OCI-LY1 (cell line): ENCODE measurements around the gene SMOC2.

Experiments
- H2AFZ ChIP-seq: fragments of 200-600 bp; sonication (generic), shearing (Covaris generic); 2 replicates; pipeline ENCODE4 v1.6.0; 2014; ENCODE audit warnings: antibody characterized with exemption, mild to moderate bottlenecking, low read length
- H3F3A ChIP-seq: fragments of 200-600 bp; sonication (generic), shearing (Covaris generic); 2 replicates; pipeline ENCODE4 v1.6.0; 2014; ENCODE audit warnings: mild to moderate bottlenecking, antibody characterized with exemption, low read length, moderate library complexity; ENCODE audit not compliant: insufficient read depth
- H3K27ac ChIP-seq: fragments of 200-600 bp; sonication (generic); 2 replicates; pipeline ENCODE4 v1.5.1; 2014; ENCODE audit warnings: low read length, mixed run types, mild to moderate bottlenecking, low read depth; ENCODE audit not compliant: poor library complexity, severe bottlenecking
- H3K27me3 ChIP-seq: fragments of 200-600 bp; sonication (generic); 2 replicates; pipeline ENCODE4 v1.6.0; 2014; ENCODE audit warnings: antibody characterized with exemption, mild to moderate bottlenecking, low read length, moderate library complexity; ENCODE audit not compliant: insufficient read depth
- H3K36me3 ChIP-seq: fragments of 200-600 bp; sonication (generic); 2 replicates; pipeline ENCODE4 v1.6.1; 2014; ENCODE audit warnings: mild to moderate bottlenecking, antibody characterized with exemption, low read length, moderate library complexity, mixed read lengths; ENCODE audit not compliant: insufficient read depth
- H3K4me1 ChIP-seq: fragments of 200-600 bp; sonication (generic); 2 replicates; pipeline ENCODE4 v1.5.1; 2014; ENCODE audit warnings: mild to moderate bottlenecking, low read length, moderate library complexity; ENCODE audit not compliant: insufficient read depth, severe bottlenecking
- H3K4me2 ChIP-seq: fragments of 200-600 bp; sonication (generic), shearing (Covaris generic); 2 replicates; pipeline ENCODE4 v1.6.1; 2014; ENCODE audit warnings: low read length
- H3K4me3 ChIP-seq: fragments of 200-600 bp; sonication (generic); 2 replicates; pipeline ENCODE4 v1.5.1; 2014; ENCODE audit warnings: low read length, low read depth, mild to moderate bottlenecking, mixed read lengths; ENCODE audit not compliant: poor library complexity, severe bottlenecking
- H3K79me2 ChIP-seq: fragments of 200-600 bp; shearing (Covaris generic); 2 replicates; pipeline ENCODE4 v1.6.1; 2016; ENCODE audit warnings: mixed run types, low read length, mixed read lengths; ENCODE audit not compliant: insufficient read depth
- H3K9ac ChIP-seq: fragments of 200-600 bp; sonication (generic), shearing (Covaris generic); 2 replicates; pipeline ENCODE4 v1.6.1; 2014; ENCODE audit warnings: mild to moderate bottlenecking, low read length, mixed read lengths
- H3K9me2 ChIP-seq: fragments of 200-600 bp; sonication (generic), shearing (Covaris generic); 2 replicates; pipeline ENCODE4 v1.6.1; 2014; ENCODE audit warnings: low read depth, mild to moderate bottlenecking, low read length, mixed read lengths
- H3K9me3 ChIP-seq: fragments of 200-600 bp; shearing (Covaris generic); 2 replicates; pipeline ENCODE4 v1.6.1; 2014; ENCODE audit warnings: low read length, mixed read lengths
- H4K20me1 ChIP-seq: fragments of 200-600 bp; sonication (generic), shearing (Covaris generic); 2 replicates; pipeline ENCODE4 v1.6.0; 2016; ENCODE audit warnings: mild to moderate bottlenecking, low read length; ENCODE audit not compliant: insufficient read depth
- EZH2 ChIP-seq: fragments of 200-600 bp; sonication (generic), shearing (Covaris generic); IDR thresholded peaks from 2 replicates; pipeline ENCODE4 v1.8.0; 2017; ENCODE audit warnings: borderline replicate concordance, mixed run types, mild to moderate bottlenecking, antibody characterized with exemption, low read length, moderate library complexity, mixed read lengths
- TF ChIP-seq, protein P1 (sequence below): fragments of 200-600 bp; sonication (generic), shearing (Covaris generic); IDR thresholded peaks from 2 replicates; pipeline ENCODE4 v1.5.1; 2017; ENCODE audit warnings: mild to moderate bottlenecking, antibody characterized with exemption, low read length, moderate library complexity, mixed read lengths

Gene SMOC2

DNA sequence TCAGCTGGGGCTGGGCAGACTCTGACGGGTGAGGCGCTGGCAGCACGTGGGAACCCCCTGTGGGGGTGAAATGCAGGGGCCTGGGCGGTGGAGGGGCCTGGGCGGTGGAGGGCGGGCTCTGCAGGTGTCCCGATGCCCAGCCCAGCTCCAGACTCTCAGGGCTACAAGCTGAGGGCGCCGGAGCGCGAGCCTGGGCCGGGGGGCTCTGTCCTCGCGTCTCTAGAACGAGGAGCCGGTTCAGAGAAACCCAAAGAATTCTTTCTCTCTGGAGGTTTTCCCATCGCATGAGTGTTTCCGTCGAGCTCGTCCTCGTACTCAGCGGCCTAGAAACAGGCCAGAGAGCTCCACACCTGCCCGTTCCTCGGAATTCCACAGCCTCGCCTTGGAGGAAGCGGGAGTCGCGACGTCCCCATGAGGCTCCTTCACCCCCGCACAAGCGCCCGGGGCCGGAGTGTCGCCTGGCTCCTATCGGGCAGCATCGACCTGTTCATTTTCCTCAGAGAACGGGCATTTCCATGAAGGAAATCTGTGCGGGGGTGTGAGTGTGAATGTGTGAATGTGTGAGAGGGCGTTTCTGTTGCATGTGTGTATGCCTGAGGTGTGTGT, 76.9 kb downstream of the SMOC2 start:
- Histone ChIP-seq H3K27ac (no peak overlapping the region), H3K4me3 (no peak overlapping the region), H3K4me2 (no peak overlapping the region), H3K9me3 (no peaks in the 10 kb centered on the region), H2AFZ (no peak overlapping the region), H3K9me2 (no peaks in the 10 kb centered on the region), H4K20me1 (no peaks in the 10 kb centered on the region), H3K79me2 (no peaks in the 10 kb centered on the region), H3K27me3 (0 out of 2 replicates have a peak, but pooled peaks cover 5% of the 10 kb centered on the region), H3K9ac (no peak overlapping the region), H3K4me1 (no peaks in the 10 kb centered on the region), H3F3A (no peaks in the 10 kb centered on the region), H3K36me3 (no peaks in the 10 kb centered on the region)
- no peak for TF ChIP-seq EZH2
- TF ChIP-seq, protein P1, sequence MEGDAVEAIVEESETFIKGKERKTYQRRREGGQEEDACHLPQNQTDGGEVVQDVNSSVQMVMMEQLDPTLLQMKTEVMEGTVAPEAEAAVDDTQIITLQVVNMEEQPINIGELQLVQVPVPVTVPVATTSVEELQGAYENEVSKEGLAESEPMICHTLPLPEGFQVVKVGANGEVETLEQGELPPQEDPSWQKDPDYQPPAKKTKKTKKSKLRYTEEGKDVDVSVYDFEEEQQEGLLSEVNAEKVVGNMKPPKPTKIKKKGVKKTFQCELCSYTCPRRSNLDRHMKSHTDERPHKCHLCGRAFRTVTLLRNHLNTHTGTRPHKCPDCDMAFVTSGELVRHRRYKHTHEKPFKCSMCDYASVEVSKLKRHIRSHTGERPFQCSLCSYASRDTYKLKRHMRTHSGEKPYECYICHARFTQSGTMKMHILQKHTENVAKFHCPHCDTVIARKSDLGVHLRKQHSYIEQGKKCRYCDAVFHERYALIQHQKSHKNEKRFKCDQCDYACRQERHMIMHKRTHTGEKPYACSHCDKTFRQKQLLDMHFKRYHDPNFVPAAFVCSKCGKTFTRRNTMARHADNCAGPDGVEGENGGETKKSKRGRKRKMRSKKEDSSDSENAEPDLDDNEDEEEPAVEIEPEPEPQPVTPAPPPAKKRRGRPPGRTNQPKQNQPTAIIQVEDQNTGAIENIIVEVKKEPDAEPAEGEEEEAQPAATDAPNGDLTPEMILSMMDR: no peak

GRCh38 chr6:168518348-168518745, 77.4 kb downstream of the SMOC2 start:
- Histone ChIP-seq H3K4me3 (no peak overlapping the region), H3K9me2 (no peaks in the 10 kb centered on the region), H3K27me3 (0 out of 2 replicates have a peak, but pooled peaks cover 5% of the 10 kb centered on the region), H4K20me1 (no peaks in the 10 kb centered on the region), H3K36me3 (no peaks in the 10 kb centered on the region), H3K79me2 (no peaks in the 10 kb centered on the region), H3F3A (no peaks in the 10 kb centered on the region), H3K9me3 (no peaks in the 10 kb centered on the region), H2AFZ (no peak overlapping the region), H3K27ac (no peak overlapping the region), H3K4me2 (no peak overlapping the region), H3K9ac (no peak overlapping the region), H3K4me1 (no peaks in the 10 kb centered on the region)
- TF ChIP-seq, protein P1: no peak
- no peak for TF ChIP-seq EZH2

GRCh38 chr6:168518867-168519266, 77.9 kb downstream of the SMOC2 start:
- Histone ChIP-seq H3K4me2 (no peak overlapping the region), H3K79me2 (no peaks in the 10 kb centered on the region), H3F3A (no peaks in the 10 kb centered on the region), H3K27ac (no peak overlapping the region), H2AFZ (no peak overlapping the region), H3K27me3 (0 out of 2 replicates have a peak, but pooled peaks cover 5% of the 10 kb centered on the region), H3K4me3 (no peak overlapping the region), H3K9ac (no peak overlapping the region), H3K36me3 (no peaks in the 10 kb centered on the region), H3K9me2 (no peaks in the 10 kb centered on the region), H4K20me1 (no peaks in the 10 kb centered on the region), H3K4me1 (no peaks in the 10 kb centered on the region), H3K9me3 (no peaks in the 10 kb centered on the region)
- no peak for TF ChIP-seq EZH2
- TF ChIP-seq, protein P1: no peak
